Retinal pigment epithelial cell (primary cell): Measurements from ENCODE around the gene ZNF232.
"Not testable (repeated sequence)": the region's sequence is repeated elsewhere in the genome, so short reads cannot be mapped to it uniquely, and the experiment has no call there.

Experiments
- DNase-seq: peaks from one replicate; pipeline ENCODE4 v3.0.0-alpha.2; 2010; ENCODE audit warnings: low read depth
- H3K4me3 ChIP-seq: 2 replicates; pipeline ENCODE4 v1.5.1; 2011; ENCODE audit warnings: mild to moderate bottlenecking, low read length, control low read depth, moderate library complexity
- CTCF ChIP-seq: conservative IDR thresholded peaks from 2 replicates; pipeline ENCODE4 v1.5.1; 2011; ENCODE audit warnings: low read depth, low read length, control low read depth, inconsistent platforms

Gene ZNF232

GRCh38 chr17:5135726-5136579 is 24.3 kb upstream of the ZNF232 start:
- H3K4me3 ChIP-seq, result no peak overlapping the region
- DNase-seq, result no peak
- no peak for TF ChIP-seq CTCF

- H3K4me3 ChIP-seq, DNase-seq: not testable (repeated sequence)
These were observed 23.5 kb upstream of the ZNF232 start for GRCh38 chr17:5135131-5135712.

- not testable (repeated sequence) for DNase-seq, H3K4me3 ChIP-seq
These were observed 22.9 kb upstream of the ZNF232 start for GRCh38 chr17:5134571-5134970.

GRCh38 chr17:5133961-5134360 is 22.3 kb upstream of the ZNF232 start:
- H3K4me3 ChIP-seq, DNase-seq: not testable (repeated sequence)

- no peak for DNase-seq
- no peak overlapping the region for H3K4me3 ChIP-seq
These were observed 21.6 kb upstream of the ZNF232 start for GRCh38 chr17:5133311-5133710.

GRCh38 chr17:5132503-5133225 is 21.0 kb upstream of the ZNF232 start:
- not testable (repeated sequence) for H3K4me3 ChIP-seq, DNase-seq

More at GRCh38 chr17:5133311-5133710, 21.6 kb upstream of the ZNF232 start:
- TF ChIP-seq CTCF, result no peak

- DNase-seq, H3K4me3 ChIP-seq: not testable (repeated sequence)
These were observed 20.3 kb upstream of the ZNF232 start for GRCh38 chr17:5131799-5132502.

GRCh38 chr17:5131146-5131715 is 19.6 kb upstream of the ZNF232 start:
- TF ChIP-seq CTCF, result no peak
- no peak overlapping the region for H3K4me3 ChIP-seq
- no peak for DNase-seq

GRCh38 chr17:5130687-5131086 is 19.0 kb upstream of the ZNF232 start:
- not testable (repeated sequence) for H3K4me3 ChIP-seq, DNase-seq

- DNase-seq, H3K4me3 ChIP-seq: not testable (repeated sequence)
These were observed 18.6 kb upstream of the ZNF232 start for GRCh38 chr17:5130261-5130660.

GRCh38 chr17:5129770-5130169 is 18.1 kb upstream of the ZNF232 start:
- H3K4me3 ChIP-seq, DNase-seq: not testable (repeated sequence)
